ENCODE results near the gene CASP7. TPM values are rescaled to one million over a fixed set of nuclear protein-coding genes. Genes with fewer than 3 reads are reported as not detected.

The CASP7 gene
- total RNA-seq, result 16.9 and 18.8 TPM in 2 replicates

DNA sequence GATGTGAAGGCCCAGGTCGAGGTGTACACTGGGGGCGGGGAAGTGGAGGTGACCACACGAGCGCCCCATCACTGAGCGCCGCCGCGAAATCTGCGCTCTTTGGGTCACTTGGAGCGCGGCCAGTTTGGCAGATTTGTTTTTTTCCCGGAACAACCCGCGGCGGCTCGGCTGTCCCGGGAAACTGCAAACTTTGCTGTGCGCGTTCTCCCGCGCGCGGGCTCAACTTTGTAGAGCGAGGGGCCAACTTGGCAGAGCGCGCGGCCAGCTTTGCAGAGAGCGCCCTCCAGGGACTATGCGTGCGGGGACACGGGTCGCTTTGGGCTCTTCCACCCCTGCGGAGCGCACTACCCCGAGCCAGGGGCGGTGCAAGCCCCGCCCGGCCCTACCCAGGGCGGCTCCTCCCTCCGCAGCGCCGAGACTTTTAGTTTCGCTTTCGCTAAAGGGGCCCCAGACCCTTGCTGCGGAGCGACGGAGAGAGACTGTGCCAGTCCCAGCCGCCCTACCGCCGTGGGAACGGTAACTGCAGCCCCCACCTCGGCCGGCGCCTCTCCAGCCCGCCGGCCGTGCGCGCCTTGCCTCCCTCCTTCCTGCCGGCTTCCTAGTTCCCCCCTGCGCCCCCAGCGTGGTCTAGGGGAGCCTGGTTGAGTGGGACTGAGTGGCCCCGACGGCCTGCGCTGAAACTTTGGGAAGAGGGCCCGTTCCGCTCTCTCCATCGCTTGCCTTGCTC is at the start of gene CASP7:
Gene CASP7 (plus strand): TSS at position 450 of the 727 bp plus-strand sequence. CDS start 17,582 bp downstream, outside the sequence.

DNA sequence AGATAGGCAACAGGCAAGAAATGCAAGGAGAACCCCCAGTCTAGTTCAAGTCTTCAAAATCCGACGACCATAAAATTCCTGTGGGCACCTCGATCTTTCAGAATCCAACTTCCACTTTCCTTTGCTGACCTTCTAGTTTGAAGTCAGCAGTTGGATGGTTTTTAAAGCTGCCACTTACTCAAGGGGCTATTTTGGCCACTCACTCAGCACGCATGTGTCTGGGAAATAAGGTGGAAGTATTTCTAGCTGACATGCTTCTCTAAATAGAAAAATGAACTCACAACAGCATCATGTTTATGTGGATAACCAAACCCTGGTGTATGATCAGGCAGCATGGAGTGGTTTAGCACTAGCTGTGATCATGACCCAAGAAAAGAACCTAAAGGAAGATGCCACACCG is 15.8 kb upstream of the CASP7 start, which contains the start of gene NRAP:
Gene NRAP (minus strand): TSS at position 134 of the 400 bp plus-strand sequence. CDS start 159 bp downstream, outside the sequence.

DNA sequence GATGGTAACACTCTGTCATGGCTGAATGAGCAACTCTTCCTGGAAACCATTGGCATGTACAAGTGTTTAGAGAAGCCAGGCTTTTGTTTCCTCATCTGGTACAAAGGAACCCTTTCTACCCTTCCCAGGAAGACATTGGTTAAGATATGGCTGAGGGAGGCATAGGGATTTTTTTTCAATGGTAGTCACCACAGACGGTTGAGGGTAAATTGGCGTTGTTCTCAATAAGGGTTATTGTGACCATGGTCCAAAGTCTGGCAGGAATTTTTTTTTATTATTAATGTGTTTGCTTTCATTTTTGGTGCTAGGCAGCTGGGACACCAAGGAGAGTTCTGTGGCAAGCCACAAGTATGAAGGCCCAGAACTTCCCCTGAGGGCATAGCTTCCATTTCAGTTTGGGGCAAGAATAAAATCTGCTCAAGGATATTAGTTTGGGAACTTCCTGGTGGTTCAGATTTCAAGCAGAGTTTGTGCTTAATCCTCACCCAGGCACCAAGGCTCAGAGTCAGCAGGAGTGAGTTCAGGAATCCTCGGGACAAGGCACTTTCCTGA is 71.5 kb downstream of the CASP7 start, which contains the start of gene PLEKHS1:
Gene PLEKHS1 (plus strand): TSS at position 502 of the 552 bp plus-strand sequence. CDS start 3,596 bp downstream, outside the sequence.

Other genes starting within 250 kb of the CASP7 start
- gene HABP2, start 126.9 kb upstream of the CASP7 start, total RNA-seq, result not detected in 2 replicates
- gene NRAP, start 15.9 kb upstream of the CASP7 start, total RNA-seq, result not detected in 2 replicates
- not detected in 2 replicates for gene PLEKHS1, start 71.8 kb downstream of the CASP7 start, total RNA-seq
- 5.5 and 7.2 TPM in 2 replicates for gene DCLRE1A, start 174.2 kb downstream of the CASP7 start, total RNA-seq
- 18.0 and 20.8 TPM in 2 replicates for gene NHLRC2, start 174.7 kb downstream of the CASP7 start, total RNA-seq

All from bronchus fibroblast of lung (primary cell).